NCI-H748 (cell line): ENCODE results near the gene S100A16.

Experiments used
- DNase-seq: peaks from one replicate; lab custom pipeline; 2025; ENCODE audit not compliant: unreplicated experiment; lab: John Stamatoyannopoulos, UW

The S100A16 gene

DNA sequence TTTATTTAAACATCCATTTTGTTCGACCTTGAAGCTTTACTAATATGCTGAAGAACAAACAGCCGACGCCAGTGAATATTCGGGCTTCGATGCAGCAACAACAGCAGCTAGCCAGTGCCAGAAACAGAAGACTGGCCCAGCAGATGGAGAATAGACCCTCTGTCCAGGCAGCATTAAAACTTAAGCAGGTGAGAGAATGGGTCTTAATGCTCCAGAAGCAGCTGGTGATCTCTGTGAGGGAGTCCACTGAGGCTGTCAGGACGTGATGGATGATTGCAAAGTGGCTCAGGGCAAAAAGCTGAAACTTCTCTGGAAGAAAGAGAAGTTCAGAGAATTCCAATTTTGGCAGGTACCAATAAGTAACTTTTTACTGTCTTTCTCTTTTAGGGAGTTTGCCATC, 25.3 kb upstream of the S100A16 start:
- no peak for DNase-seq

DNA sequence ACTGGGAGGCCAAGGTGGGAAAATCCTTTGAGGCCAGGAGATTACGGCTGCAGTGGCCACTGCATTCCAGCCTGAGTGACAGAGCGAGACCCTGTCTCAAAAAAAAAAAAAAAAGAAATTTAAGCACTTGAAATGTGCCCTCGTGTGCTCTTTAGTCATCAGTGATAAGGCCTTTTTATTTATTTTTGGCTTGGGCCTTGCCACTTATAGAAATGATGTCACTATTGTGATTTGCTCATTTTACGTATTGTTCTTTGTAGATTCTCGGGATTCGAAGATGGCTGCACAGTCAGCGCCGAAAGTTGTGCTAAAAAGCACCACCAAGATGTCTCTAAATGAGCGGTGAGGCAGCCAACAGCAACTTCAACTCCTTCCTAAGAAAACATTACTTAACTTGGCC, 23.4 kb upstream of the S100A16 start:
- no peak for DNase-seq

DNA sequence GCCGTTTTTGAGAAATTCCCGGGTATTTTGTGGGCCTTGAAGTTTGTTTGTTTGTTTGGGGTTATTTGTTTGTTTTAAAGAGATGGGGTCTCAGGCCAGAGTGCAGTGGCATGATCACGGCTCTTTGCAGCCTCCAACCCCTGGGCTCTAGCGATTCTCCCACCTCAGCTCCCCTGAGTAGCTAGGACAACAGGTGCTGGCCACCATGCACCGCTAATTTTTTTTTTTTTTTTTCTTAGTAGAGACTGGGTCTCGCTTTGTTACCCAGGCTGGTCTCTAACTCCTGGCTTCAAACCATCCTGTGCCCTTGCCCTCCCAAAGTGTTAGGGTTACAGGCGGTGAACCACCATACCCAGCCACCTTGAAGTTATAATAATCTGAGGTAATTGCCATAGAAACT, 22.9 kb upstream of the S100A16 start:
- DNase-seq = no peak

DNA sequence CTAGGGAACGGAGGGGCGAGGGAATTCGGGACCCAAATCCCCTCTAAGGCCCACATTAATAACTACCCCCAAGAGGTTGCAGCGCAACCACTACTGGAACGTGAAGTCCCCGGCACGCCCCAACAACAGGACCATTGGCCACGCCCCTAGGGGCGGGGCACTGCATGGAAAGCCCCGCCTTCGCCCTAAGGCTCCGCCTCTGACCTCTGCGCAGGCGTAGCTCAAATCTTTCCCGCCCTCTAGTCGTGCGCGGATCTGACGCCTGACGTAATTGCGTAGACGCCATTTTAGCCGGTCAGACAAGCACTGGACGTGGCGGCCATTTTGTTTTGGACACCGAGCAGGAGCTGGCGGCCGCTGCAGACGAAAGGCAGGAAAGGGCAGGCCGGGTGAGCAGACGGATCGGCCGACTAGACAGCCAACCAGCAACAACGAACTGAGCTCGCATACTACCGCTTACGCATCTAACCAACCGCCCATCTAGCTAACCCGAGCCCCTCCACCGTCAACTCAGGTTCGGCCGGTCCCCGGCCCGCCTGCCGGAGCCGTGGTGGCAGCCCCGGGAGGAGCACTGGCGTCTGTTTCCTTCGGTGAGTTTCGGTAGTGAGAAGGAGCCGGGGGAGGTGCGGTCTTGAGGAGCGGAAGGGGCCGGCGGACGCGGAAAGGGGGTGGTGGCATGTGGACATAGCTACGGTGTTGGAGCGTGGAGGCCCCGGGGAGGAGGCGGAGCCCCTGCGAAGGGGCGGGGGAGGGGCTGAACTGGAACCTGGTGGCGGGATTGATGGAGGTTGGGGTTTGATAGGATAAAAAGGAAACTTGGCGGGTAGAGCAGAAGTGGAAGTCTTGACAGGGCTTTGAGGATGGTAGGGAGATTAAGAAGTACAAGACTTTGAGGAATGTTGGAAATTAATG, 21.1 kb upstream of the S100A16 start, which contains the start of gene CHTOP:
TSS of gene CHTOP (plus strand) at position 313 of the 912 bp plus-strand sequence. CDS start 2,523 bp downstream, outside the sequence.
- DNase-seq = peak; percentile 99

DNA sequence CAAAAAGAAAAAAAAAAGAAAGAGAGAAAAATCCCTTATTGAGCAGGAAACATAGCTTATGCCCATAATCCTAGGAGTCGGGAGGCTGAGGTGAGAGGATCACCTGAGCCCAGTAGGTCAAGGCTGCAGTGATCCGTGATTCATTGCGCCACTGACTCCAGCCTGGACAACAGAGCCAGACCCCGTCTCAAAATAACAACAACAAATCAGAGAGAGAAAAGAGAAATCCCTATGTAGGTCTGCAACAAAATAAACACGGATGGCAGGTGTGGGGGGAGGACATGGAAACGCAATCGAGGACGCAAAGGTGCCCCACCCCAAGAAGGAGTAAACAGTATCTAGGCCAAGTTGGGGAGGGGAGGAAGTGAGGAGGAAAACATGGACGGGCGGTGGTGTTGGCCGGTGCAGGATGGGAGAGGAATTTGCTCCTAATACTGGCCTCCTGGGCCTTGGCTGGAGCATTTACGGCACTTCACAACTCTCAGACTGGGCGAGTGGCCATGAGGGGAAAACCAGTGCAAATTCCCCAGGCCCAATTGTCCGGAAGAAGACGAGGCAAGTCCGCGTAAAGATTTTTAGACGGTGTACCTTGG, 20.3 kb upstream of the S100A16 start:
- peak; percentile 62 for DNase-seq

DNA sequence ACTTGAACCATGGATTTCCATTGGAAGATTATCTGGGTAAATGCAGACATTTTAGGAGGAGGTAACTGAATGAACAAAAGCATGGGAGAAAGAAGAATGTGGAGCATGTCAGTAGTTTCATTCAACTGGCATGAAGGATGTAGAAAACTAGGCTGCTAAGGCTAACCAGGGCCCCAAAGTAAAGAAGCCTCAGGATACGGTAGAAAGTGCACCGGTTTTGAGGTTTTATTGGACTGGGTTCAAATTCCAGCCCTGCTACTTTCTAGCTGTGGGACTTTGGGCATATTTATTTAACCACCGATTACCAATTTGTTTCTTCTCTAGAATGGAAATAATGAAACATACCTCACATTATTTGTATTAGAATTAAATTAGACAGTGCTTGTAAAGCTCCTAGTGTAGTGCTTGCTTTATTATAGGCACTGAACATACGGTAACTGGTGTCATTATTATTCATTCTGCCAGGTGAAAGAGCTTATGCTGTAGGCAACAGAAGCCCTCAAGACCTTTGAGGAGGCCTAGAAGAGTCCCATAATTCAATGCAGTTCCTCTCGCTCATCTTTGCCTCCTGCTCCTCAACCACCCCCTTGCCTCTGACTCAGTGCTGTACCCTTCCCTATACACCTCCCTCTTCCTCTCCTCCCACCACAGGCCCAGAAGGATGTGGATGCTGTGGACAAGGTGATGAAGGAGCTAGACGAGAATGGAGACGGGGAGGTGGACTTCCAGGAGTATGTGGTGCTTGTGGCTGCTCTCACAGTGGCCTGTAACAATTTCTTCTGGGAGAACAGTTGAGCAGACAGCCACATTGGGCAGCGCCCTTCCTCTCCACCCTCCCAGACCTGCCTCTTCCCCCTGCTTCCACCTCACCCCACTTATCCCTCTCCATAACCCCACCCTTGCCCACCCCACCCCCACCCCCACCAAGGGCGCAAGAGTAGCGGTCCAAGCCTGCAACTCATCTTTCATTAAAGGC, 18.4 kb upstream of the S100A16 start:
- no peak for DNase-seq

DNA sequence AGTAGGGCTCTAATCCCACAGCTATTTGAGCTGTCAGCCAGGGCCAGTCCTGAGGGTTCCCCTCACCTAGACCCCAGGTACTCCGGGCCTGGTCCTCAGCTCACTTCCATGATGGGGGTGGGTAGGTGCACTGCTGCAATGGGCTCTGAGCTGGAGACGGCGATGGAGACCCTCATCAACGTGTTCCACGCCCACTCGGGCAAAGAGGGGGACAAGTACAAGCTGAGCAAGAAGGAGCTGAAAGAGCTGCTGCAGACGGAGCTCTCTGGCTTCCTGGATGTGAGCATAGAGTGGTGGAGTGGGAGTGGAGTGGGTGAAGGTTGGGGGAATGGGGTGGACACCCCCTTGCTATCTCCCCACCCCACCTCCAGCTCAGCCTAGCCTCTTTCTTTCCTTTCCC, 17.4 kb upstream of the S100A16 start:
- no peak for DNase-seq

DNA sequence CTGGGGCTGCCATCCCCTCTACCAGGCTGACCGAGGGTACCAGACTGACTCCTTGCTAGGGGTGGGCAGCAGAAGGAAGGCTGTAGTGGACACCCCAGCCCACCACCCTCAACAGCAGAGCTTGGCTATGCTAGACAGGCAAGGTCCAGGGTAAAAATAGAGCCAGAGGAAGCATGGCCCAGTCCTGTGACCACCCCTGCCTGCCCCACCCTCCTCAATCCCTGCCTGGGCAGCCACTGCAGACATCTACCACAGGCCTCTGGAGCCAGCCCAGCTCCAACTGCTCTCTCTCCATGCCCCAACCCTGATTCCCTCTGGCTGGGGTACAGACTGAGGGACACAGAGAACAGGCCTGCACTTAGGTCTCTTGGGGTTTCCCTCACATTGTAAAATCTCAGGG, 17.0 kb upstream of the S100A16 start:
- no peak for DNase-seq

DNA sequence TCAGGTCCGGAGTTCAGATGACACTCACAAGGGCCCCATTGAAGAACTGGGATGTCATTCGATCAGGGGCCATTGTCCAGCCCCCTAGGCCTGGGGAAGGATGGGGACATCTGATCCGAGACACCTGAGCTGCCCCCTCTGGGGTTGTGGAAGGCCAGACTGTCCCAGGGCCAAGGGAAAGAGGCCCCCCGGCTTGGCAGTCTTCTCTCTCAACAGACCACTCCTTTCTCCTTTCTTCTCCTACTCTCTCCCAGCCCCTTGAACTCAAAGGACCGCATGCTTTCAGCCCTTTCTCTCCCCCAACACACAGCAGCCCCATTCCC, 16.4 kb upstream of the S100A16 start:
- DNase-seq = no peak

DNA sequence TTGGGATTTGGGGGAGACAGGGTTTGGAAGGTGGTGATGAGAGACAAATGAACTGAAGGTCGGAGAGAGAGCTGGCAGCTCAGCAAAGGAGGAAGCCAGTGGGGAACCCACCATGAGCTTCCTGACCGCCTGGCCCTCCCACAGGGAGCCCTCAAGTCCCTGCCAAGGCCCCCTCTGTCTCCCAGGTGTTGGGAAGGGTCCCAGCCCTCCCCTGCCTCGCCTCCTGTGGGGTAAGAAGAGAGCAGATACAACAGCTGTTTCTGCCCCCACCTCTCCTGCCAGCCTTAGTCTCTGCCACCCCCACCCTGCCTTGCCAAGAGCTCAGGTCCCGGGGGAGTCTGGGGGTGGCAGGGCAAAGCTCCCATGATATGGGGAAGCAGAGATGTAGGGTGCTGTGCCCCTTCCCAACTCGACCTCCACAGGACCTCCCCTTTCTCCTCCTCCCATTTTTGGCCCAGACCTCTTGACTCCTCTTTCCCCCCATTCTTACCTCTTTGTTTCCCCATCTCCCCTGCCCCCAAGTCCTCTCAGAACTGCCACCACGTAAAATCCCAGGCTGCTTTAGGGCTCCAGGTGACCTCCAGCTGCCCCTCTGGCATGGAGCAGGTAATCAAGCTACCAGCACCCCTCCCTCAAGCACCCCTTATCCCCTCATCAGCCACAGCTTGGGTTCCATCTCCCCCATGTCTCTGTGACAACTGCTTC, 15.9 kb upstream of the S100A16 start:
- DNase-seq = no peak

DNA sequence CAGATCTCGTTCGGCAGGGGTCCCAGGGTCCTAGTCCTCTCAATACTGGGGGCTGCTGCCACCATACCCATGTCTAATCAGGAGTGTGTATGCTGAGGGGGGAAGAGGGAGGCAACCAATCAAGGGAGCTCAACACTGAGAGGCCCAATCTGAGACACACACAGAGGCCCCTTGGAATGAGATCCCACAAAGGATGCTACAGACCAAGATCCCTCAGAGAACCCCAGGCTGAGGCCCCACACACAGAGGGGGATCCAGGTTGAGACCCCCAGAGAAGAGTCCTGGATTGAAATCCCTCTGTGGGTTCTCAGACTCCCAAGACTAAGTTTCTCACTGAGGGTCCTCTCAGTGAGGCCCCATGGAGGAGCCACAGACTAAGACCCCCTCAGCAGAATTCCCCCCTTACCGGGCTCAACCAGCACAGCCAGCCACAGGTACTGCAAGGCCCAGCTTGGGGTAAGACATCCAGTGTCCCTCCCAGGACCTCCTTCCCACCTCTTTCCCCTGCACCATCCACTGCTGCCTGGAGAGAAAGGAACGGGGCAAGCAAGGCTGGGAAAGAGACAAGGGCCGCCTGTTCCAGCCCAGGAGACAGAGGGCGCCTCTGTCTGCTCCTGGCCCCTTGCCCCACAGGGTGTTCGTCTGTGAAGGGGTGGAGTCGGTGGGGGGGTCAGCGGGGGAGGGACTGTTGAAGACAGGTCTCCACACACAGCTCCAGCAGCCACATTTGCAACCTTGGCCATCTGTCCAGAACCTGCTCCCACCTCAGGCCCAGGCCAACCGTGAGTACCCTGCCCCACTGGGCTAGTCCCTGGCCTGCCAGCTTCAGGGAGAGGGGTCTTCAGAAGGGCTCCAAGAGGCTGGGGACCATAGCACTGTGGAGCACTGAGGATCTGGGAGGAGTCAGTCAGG, 15.0 kb upstream of the S100A16 start, which contains the start of gene S100A1:
TSS of gene S100A1 (plus strand) at position 720 of the 912 bp plus-strand sequence. CDS start 2,088 bp downstream, outside the sequence.
- no peak for DNase-seq

DNA sequence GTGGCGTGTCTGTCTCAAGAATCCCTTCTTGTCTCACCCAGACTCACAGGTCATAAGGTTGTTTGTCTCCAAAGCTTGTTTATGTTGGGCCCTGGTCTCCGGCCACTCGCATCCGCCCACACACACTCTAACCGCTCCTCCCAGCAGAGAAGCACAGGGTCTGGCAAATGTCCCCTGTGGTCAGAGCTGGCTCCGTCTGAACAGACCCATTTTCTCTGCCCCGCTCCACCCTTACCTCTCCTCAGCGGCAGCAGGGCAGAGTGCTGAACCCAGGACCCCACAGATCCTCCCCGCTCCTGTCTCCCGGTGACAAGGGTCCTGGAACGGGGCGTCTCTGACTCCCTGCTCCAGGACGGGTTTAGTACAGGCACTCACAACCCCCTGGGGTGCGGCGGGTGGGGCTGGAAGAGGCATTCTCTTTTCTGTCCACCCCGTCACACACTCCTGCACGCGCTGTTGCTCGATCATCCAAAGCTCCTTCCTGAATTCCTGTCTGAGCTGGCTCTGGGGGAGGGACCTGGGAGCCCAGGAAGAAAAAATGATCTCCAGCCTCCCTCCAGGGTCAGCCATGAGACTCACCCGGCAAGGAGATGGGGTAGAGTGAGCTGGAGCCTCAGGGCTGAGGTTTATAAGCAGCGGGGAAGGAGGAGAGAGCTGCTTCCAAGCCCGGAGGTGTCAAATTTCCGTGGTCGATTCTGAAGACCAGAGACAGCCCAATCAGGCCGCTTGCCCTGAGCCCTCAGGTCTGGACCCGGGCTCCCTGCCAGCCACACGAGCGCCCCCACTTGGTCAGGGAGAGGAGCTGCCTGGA, 14.2 kb upstream of the S100A16 start, which contains the start of gene S100A13:
TSS of gene S100A13 (minus strand) at position 602 of the 811 bp plus-strand sequence. CDS start 1,033 bp downstream, outside the sequence.
- DNase-seq = peak; percentile 96

DNA sequence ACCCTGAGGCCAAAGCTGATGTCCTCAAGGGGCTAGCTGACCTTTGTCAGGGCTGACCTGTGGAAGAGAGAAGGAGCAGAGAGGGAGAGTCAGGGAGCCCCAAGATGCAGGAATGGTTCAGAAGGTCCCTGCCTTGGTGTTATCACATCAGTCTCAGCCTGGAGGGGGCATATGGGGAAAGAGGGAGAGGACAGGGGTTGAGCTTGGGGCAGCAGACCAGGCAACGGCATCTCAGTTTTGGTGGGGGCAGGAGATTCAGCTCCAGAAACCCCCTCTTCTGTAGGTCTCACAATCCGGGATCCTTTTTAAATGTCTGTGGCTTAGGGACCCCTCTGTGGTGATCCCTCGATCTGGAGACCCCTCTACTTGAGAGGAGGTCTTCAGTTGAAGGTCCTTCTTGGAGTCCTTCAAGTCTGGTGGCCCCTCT, 13.6 kb upstream of the S100A16 start:
- DNase-seq = no peak

DNA sequence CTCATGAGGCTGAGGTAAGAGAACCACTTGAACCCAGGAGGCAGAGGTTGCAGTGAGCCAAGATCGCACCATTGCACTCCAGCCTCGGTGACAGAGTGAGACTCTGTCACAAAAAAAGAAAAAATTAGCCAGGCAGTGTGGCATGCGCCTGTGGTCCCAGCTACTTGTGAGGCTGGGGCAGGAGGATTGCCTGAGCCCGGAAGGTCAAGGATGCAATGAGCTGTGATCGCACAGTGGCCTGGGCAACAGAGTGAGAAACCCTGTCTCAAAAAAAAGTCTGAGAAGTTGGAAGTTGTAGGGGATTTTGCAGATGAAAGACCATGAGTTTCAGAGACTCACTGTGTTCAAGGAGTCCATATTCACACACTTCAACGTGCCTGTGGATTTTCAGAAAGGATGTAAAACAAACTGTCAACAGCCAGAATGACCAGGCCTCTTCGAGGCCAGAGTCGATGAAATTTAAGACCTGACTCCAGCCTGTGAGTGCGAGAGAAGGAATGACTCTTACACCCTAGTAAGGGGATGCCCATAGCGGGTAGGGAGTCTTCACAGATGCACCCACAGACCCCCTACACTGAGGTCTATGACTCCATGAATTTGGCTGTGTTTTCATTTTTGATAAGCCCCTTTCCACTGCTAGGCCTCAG, 12.2 kb upstream of the S100A16 start:
- no peak for DNase-seq

DNA sequence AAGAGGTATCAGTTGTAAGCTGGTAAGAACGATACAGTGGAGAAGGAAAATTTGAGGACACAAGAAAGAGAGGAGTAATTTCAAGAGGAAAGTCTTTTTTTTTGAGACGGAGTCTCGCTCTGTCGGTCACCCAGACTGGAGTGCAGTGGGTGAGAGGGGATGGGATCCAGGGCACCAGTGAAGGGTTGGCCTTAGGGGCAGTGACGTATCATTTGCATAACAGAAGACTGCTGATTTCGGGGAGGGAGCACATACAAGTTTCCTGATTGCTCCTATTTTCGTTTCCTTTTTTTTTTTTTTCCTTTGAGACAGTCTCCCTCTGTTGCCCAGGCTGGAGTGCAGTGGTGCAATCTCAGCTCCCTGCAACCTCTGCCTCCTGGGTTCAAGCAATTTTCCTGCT, 10.2 kb upstream of the S100A16 start:
- DNase-seq = no peak

DNA sequence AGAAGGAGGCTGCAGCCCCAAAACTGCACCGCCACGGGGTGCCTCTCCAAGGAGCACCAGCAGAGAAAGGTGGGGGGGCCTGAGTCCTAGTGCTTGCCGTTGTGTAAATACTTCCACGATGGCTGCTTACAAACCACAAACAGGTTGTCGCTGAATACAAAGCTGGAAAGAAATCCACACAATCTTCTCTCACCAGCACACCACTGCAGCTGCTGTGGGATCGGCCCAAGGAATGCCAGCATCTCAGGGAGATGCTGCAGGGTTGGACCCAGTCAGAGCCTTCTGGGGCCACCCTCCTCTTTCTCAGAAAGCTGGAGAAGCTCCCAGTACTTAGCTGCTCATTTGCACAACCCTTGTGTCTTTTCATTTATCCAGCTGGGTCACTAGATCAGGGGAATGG, 6.2 kb upstream of the S100A16 start:
- DNase-seq = no peak

DNA sequence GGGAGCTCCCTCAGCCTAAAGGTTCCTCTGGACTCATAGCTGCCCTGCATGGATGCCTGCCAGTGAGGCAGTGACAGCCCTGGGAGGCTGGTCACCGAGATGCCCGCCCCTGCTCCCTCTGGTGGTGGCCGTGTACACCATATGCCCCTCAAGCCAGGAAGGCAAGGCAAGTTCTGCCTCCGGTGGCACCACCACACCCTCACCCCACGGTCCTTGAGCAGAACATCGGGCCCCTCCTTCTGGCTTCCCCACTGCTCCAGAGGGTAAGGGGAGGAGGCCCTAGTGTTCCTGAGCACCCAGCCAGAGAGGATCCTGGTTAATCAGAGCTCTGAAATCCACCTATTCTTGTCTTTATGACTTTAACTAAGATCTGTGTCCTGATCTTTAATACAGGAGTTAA, 4.7 kb upstream of the S100A16 start:
- peak; percentile 82 for DNase-seq

DNA sequence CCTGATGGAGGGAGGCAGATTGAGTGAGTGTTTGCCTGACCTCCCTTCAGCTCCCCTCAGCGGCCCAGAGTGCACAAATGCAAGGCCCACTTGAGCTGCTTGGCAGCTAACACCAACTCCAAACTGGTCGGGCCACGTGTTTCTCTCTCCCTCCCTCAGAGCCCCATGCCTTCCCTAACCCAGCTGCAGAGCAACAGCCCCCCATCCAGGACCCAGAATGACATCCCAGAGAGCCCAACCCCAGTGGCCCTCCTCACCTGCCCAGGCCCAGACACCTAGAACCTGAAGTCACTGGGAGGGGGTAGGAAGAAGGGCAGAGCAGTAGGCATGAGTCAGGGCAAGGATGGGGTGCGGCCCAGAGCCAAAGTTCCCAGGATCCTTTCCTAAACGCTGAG, 4.0 kb upstream of the S100A16 start:
- DNase-seq = no peak
